Measurements from ENCODE around the gene CUL2.

CUL2 gene

DNA sequence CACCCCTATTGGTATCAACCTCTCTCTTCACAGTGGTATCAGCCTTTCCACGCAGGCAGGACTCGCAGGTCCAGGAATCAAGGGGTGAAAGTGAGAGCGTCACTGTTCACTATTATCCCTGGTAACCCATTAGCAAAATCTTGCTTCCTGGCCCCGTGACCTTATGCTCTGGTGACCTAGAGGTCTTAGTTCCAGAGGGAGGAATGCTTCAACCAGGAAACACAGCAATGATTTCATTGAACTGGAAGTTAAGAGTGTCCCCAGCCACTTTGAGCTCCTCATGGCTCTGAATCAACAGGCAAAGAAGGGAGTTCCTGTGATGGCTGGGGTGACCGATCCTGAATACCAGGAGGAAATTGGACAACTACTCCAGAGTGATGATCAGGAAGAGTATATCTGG is 90.6 kb downstream of the CUL2 start:
- Histone ChIP-seq H3K9me2 (replicated peaks; ENCODE audit: control insufficient read depth, low read length) (no peaks in the 10 kb centered on the region), H3K36me3 (ENCODE audit: control insufficient read depth, low read length) (no peaks in the 10 kb centered on the region), H3K4me2 (ENCODE audit: low read length) (no peak overlapping the region), H3K27me3 (ENCODE audit: control insufficient read depth, low read length) (no peaks in the 10 kb centered on the region), H3K4me1 (ENCODE audit: control insufficient read depth, low read length) (no peaks in the 10 kb centered on the region), H3F3A (ENCODE audit: control insufficient read depth, insufficient read depth) (no peaks in the 10 kb centered on the region), H3K9me3 (ENCODE audit: control insufficient read depth, insufficient read depth, low read length) (no peaks in the 10 kb centered on the region), H4K20me1 (ENCODE audit: control insufficient read depth, insufficient read depth, low read depth, low read length) (no peaks in the 10 kb centered on the region), H3K27ac (ENCODE audit: low read depth, low read length) (no peak overlapping the region), H3K4me3 (ENCODE audit: low read length) (no peak overlapping the region), H3K79me2 (ENCODE audit: control insufficient read depth, low read length) (no peaks in the 10 kb centered on the region)
- TF ChIP-seq EZH2phosphoT487 (IDR thresholded peaks at IDR 0.05; ENCODE audit: borderline replicate concordance, low read length) = no peak
- TF ChIP-seq, protein P1, sequence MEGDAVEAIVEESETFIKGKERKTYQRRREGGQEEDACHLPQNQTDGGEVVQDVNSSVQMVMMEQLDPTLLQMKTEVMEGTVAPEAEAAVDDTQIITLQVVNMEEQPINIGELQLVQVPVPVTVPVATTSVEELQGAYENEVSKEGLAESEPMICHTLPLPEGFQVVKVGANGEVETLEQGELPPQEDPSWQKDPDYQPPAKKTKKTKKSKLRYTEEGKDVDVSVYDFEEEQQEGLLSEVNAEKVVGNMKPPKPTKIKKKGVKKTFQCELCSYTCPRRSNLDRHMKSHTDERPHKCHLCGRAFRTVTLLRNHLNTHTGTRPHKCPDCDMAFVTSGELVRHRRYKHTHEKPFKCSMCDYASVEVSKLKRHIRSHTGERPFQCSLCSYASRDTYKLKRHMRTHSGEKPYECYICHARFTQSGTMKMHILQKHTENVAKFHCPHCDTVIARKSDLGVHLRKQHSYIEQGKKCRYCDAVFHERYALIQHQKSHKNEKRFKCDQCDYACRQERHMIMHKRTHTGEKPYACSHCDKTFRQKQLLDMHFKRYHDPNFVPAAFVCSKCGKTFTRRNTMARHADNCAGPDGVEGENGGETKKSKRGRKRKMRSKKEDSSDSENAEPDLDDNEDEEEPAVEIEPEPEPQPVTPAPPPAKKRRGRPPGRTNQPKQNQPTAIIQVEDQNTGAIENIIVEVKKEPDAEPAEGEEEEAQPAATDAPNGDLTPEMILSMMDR (IDR thresholded peaks at IDR 0.05; ENCODE audit: low read depth, low read length, poor library complexity, severe bottlenecking) = no peak

DNA sequence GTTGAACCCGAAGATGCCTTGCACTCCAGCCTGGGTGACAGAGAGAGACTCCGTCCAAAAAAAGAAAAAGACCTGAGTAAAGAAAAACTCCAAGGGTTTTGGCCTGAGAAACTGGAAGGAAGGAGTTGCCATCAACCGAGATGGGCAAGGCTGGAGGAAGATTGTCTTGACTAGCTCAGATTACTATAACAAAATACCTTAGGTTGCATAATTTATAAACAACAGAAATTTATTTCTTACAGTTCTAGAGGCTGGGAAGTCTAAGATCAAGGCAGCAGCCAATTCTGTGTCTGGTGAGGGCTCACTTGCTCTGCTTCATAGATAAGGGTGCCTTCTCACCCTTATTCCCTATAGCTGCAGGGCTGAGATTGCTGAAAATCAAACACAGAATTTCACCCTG is 91.2 kb downstream of the CUL2 start:
- Histone ChIP-seq H4K20me1 (ENCODE audit: control insufficient read depth, insufficient read depth, low read depth, low read length) (no peaks in the 10 kb centered on the region), H3K4me1 (ENCODE audit: control insufficient read depth, low read length) (no peaks in the 10 kb centered on the region), H3K27ac (ENCODE audit: low read depth, low read length) (no peak overlapping the region), H3K36me3 (ENCODE audit: control insufficient read depth, low read length) (no peaks in the 10 kb centered on the region), H3K27me3 (ENCODE audit: control insufficient read depth, low read length) (no peaks in the 10 kb centered on the region), H3K79me2 (ENCODE audit: control insufficient read depth, low read length) (no peaks in the 10 kb centered on the region), H3F3A (ENCODE audit: control insufficient read depth, insufficient read depth) (no peaks in the 10 kb centered on the region), H3K9me2 (replicated peaks; ENCODE audit: control insufficient read depth, low read length) (no peaks in the 10 kb centered on the region), H3K4me2 (ENCODE audit: low read length) (no peak overlapping the region), H3K4me3 (ENCODE audit: low read length) (no peak overlapping the region), H3K9me3 (ENCODE audit: control insufficient read depth, insufficient read depth, low read length) (no peaks in the 10 kb centered on the region)
- TF ChIP-seq, protein P1 (IDR thresholded peaks at IDR 0.05; ENCODE audit: low read depth, low read length, poor library complexity, severe bottlenecking) = no peak
- no peak for TF ChIP-seq EZH2phosphoT487 (IDR thresholded peaks at IDR 0.05; ENCODE audit: borderline replicate concordance, low read length)

DNA sequence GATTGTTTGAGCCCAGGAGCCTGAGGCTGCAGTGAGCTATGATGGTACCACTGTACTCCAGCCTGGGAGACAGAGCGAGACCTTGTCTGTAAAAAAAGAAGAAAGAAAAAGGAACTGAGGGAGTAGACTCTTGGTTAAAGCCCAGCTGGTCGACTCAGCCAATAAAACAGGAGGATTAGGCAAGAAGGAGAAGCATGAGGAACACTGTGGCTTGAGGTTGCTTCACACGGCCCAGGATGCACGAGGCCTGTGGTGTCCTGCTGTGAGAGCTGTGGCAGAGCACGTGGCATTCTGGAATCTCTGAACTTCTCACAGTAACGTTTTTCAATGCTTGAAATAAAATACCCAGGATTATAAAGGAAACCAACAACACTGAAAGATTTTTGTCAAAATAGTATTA is 93.3 kb downstream of the CUL2 start:
- Histone ChIP-seq H3K4me2 (ENCODE audit: low read length) (no peak overlapping the region), H3K4me1 (ENCODE audit: control insufficient read depth, low read length) (no peaks in the 10 kb centered on the region), H3K9me3 (ENCODE audit: control insufficient read depth, insufficient read depth, low read length) (no peaks in the 10 kb centered on the region), H3K27ac (ENCODE audit: low read depth, low read length) (no peak overlapping the region), H3K4me3 (ENCODE audit: low read length) (no peak overlapping the region), H3K9me2 (replicated peaks; ENCODE audit: control insufficient read depth, low read length) (no peaks in the 10 kb centered on the region), H3F3A (ENCODE audit: control insufficient read depth, insufficient read depth) (no peaks in the 10 kb centered on the region), H3K79me2 (ENCODE audit: control insufficient read depth, low read length) (no peaks in the 10 kb centered on the region), H4K20me1 (ENCODE audit: control insufficient read depth, insufficient read depth, low read depth, low read length) (no peaks in the 10 kb centered on the region), H3K36me3 (ENCODE audit: control insufficient read depth, low read length) (no peaks in the 10 kb centered on the region), H3K27me3 (ENCODE audit: control insufficient read depth, low read length) (no peaks in the 10 kb centered on the region)
- TF ChIP-seq, protein P1 (IDR thresholded peaks at IDR 0.05; ENCODE audit: low read depth, low read length, poor library complexity, severe bottlenecking) = no peak
- no peak for TF ChIP-seq EZH2phosphoT487 (IDR thresholded peaks at IDR 0.05; ENCODE audit: borderline replicate concordance, low read length)

DNA sequence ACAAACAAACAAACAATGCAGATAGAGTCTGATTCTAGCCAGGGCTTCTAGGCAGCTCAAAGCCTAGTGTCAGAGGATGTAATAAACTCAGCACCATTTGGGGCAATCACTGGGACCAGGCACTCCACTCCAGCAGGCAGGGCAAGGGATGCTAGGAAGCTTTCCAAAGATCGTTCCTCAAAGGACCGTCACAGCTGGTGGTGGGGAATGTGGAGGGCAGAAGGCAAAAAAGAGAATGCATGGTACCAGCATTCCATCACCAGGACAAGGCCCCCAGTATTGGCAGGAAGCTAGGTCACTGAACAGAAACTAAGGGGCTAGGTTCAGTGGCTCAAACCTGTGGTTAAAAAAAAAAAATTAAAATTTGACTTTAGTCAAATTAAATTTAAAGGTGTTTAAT is 94.2 kb downstream of the CUL2 start:
- TF ChIP-seq, protein P1 (IDR thresholded peaks at IDR 0.05; ENCODE audit: low read depth, low read length, poor library complexity, severe bottlenecking) = no peak
- no peak for TF ChIP-seq EZH2phosphoT487 (IDR thresholded peaks at IDR 0.05; ENCODE audit: borderline replicate concordance, low read length)
- Histone ChIP-seq H4K20me1 (ENCODE audit: control insufficient read depth, insufficient read depth, low read depth, low read length) (no peaks in the 10 kb centered on the region), H3K79me2 (ENCODE audit: control insufficient read depth, low read length) (no peaks in the 10 kb centered on the region), H3K9me2 (replicated peaks; ENCODE audit: control insufficient read depth, low read length) (no peaks in the 10 kb centered on the region), H3K27ac (ENCODE audit: low read depth, low read length) (no peak overlapping the region), H3K36me3 (ENCODE audit: control insufficient read depth, low read length) (no peaks in the 10 kb centered on the region), H3K9me3 (ENCODE audit: control insufficient read depth, insufficient read depth, low read length) (no peaks in the 10 kb centered on the region), H3K4me2 (ENCODE audit: low read length) (no peak overlapping the region), H3K4me3 (ENCODE audit: low read length) (no peak overlapping the region), H3K4me1 (ENCODE audit: control insufficient read depth, low read length) (no peaks in the 10 kb centered on the region), H3F3A (ENCODE audit: control insufficient read depth, insufficient read depth) (no peaks in the 10 kb centered on the region), H3K27me3 (ENCODE audit: control insufficient read depth, low read length) (no peaks in the 10 kb centered on the region)

Measured in DOHH2 (cell line).